HG02852 (cell line): Measurements from ENCODE around the gene FDCSP.
A peak's percentile ranks its signal among the peaks of the same experiment; 100 is the strongest.
"Not testable (repeated sequence)": the region's sequence is repeated elsewhere in the genome, so short reads cannot be mapped to it uniquely, and the experiment has no call there.

Source experiments
- ATAC-seq: cut with Tn5 transposase; IDR thresholded peaks from one replicate; pipeline ENCODE4 v1.9.1; 2021; ENCODE audit warnings: mild to moderate bottlenecking, moderate library complexity; ENCODE audit not compliant: unreplicated experiment

The FDCSP gene

GRCh38 chr4:70225824-70226223, at the start of gene FDCSP:
Gene FDCSP (plus strand): TSS chr4:70226124. CDS start chr4:70231195, 5,071 bp downstream.
- ATAC-seq, result no peak

- ATAC-seq, result no peak
Measured at GRCh38 chr4:70177090-70177489, 48.8 kb upstream of the FDCSP start.

- ATAC-seq, result no peak
Measured at GRCh38 chr4:70178075-70178660, 47.8 kb upstream of the FDCSP start.

GRCh38 chr4:70179811-70180210, 46.1 kb upstream of the FDCSP start:
- ATAC-seq, result no peak

DNA sequence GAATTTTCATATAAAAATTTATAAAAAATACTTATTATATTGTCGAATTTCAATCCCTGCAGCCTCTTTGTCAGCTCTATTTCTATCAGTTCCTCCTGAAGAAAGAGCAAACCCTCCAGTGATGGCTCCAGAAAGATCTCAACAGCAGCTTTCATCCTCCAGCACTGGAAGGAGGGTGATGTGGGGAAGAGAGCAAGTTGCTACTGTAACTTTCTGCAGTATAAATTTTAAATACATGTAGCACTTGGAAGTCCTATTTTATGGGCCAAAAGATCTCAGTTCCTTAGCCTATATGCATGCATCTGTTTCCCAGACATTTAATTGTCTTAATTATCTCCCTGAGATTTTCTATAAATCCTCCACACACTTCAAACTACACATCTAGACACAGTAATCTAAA, 44.1 kb upstream of the FDCSP start:
- no peak for ATAC-seq

DNA sequence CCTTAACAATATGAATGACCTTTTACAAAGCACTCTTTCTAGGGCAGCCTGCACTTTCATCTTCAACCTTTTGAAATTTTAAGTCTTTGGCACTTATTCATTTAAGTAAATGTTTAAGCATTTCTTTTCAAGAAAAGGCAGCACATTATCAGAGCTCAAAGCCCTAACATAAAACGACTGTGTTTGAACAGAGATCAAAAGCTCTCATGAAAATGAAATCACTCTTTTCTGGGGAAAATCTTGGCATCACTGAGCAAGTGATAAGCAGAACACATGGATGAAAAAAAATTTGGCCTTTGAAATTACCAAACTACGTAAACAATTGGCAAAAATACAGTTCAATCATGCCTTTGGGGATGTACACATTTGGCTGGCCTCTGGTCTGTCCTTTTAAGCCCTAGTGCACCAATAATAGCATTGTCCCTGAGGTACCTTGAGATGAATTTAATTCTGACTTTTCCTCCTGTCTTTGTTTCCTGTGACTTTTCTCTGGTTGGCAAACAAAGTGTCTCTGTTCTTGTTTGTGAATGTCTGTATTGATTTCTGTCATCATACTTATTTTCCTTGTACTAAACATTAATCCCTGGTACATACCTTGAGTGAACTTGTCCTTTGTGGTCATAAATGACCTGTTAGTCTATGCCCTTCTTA, 43.3 kb upstream of the FDCSP start:
- no peak for ATAC-seq

DNA sequence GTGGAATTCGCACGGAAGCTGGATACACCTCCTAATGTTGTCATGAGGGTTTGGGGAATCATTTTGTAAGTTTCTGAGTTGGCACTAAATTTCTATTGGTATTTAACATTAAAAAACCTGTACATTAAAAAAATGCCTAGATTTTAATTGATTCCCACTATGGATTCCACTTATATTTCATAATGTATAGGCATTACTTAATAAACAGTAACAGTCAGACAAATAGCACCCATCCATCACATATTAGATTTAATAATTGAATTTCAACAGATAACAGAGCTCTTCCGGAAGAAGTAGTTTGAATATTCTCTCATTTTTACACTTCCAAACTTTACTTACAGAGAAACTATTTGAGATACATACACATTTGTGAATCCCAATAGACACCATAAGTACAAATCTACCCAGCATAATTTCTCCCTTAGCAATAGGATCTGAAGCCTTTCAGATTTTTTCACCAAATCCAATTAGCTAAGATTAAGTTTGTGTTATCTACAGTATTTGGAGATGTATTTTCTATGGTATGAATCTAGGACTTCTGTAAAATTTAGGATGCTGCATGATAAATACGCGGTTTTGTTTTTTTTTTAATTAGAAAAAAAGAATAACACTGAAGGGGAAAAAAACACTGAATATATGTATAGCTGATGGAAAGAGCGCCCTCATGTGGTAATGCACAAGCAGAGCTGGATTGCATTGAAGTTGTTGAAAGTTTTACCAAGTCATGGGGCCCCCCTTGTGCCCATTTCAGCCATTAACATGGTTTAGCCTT, 42.6 kb upstream of the FDCSP start:
- ATAC-seq, result peak; percentile 75

GRCh38 chr4:70183940-70184246, 42.0 kb upstream of the FDCSP start:
- ATAC-seq, result no peak

- no peak for ATAC-seq
Measured at GRCh38 chr4:70187216-70187615, 38.7 kb upstream of the FDCSP start.

- ATAC-seq, result no peak
Measured at GRCh38 chr4:70190579-70190978, 35.3 kb upstream of the FDCSP start.

GRCh38 chr4:70191647-70192046, 34.3 kb upstream of the FDCSP start:
- no peak for ATAC-seq

DNA sequence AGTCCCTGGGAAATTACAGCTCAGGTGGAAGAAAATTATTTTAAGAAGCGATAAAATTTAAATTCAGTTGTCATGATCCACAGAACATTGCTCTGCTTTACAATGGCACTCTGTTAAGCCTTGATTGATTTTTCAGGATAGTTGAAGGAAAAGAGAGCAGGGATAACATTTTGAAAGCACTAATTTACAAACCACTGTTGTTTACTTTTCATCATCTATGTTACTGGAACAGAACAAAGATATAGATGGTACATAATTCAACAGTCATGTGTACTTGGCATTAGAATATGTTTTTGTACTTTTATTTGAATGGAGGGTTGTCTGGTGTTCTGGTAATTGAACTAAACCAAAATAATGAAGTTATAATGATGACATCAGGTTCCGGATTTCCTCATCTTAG, 33.0 kb upstream of the FDCSP start:
- no peak for ATAC-seq

DNA sequence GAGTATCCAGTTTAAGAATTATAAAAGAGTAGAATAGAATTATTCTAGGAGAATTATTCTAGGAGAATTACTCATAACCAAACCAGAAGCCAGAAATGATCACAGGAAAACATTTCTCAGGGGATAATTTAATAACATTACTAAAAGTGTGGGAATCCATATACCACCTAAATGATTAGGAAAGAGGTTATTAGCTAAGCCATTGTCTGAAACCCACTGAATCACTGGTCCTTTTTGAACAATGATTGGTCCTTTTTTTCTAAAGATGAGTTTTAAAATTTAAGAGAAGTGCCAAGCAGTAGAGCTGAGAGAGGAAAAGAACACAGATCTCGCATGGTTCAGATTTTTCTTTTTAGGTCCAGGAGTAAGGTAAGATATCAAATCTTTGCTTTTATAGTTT, 30.5 kb upstream of the FDCSP start, which contains the start of gene ODAM:
Gene ODAM (plus strand): TSS at position 301 of the 400 bp plus-strand sequence. CDS start 819 bp downstream, outside the sequence.
- ATAC-seq, result no peak

GRCh38 chr4:70196857-70197256, 29.1 kb upstream of the FDCSP start:
- no peak for ATAC-seq

GRCh38 chr4:70197842-70198241, 28.1 kb upstream of the FDCSP start:
- ATAC-seq, result no peak

DNA sequence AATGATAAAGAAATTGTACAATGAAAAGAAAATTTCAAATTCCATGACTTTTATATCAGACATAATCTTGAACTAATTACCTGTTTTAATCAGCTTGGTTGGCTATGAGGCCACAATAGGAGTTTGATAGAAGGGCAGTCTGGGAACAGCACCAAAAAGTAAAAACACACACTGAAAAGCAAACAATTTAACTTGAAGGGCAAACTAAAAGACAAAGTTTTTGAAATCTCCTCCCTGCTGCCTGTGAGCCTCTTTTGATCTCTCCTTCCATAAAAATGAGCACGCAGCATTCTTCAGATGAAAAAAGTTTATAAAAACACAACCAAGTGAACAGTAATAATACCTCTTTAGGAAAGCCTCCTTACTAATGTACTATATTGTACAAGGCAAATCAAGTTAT, 22.3 kb upstream of the FDCSP start:
- ATAC-seq, result no peak

GRCh38 chr4:70212752-70213151, 13.2 kb upstream of the FDCSP start:
- not testable (repeated sequence) for ATAC-seq

DNA sequence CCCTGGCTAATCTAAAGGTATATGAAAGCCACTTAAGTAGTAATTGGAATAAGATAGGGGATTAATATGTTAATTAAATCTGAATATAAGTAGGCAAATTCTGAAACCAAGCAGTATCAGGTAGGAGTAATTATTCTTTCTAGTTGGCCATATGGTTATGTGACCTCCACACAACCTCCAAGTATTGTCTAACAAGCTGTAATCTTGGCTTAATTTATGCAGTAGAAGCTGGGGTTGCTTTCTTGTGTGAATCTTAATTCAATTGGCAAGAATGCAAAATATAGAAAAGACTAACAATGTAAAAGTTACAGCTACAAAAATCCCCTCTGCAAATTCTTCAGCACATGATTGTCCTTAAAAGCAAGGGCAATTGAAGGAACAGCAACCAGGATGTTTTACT, 9.8 kb upstream of the FDCSP start:
- ATAC-seq, result not testable (repeated sequence)

- ATAC-seq, result not testable (repeated sequence)
Measured at GRCh38 chr4:70216550-70216949, 9.4 kb upstream of the FDCSP start.

- not testable (repeated sequence) for ATAC-seq
Measured at GRCh38 chr4:70221389-70221788, 4.5 kb upstream of the FDCSP start.

DNA sequence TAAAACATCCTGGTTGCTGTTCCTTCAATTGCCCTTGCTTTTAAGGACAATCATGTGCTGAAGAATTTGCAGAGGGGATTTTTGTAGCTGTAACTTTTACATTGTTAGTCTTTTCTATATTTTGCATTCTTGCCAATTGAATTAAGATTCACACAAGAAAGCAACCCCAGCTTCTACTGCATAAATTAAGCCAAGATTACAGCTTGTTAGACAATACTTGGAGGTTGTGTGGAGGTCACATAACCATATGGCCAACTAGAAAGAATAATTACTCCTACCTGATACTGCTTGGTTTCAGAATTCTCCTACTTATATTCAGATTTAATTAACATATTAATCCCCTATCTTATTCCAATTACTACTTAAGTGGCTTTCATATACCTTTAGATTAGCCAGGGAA, 4.1 kb upstream of the FDCSP start:
- not testable (repeated sequence) for ATAC-seq

DNA sequence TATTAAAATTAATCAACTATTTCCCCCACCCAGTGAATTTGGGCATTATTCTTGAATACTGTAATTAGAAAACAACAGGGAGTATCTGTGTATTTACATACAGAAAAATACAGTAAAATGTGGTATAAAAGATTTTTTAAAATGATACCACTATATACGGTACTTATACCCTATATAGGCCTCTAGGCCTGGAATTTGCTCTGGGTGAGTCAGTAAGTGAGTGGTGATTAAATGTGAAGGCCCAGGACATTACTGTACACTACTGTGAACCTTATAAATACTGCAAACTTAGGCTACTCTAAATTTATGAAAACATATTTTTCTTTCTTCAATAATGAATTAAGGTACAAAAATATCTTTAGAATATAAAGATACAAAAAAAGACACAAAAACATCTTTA, 10.2 kb downstream of the FDCSP start:
- ATAC-seq, result no peak
